ENCODE measurements around the gene PARD6B. TPM values are rescaled to one million over a fixed set of nuclear protein-coding genes. Genes with fewer than 3 reads are reported as not detected.
A peak's percentile ranks its signal among the peaks of the same experiment; 100 is the strongest.

PARD6B gene
- total and polyA plus RNA-seq, 2 of the 13 experiments (the other 11 are each of a cell fraction or from before 2014, with no cell fraction given): 6.9 to 22.2 TPM

GRCh38 chr20:50735813-50736212 lies 4.4 kb downstream of the PARD6B start (continued):
- TF ChIP-seq ARID5B (CRISPR knock-in tag; IDR thresholded peaks at IDR 0.05): peak; percentile 15; the same call in 1 of the 2 replicates

- no peak for FAIRE-seq
- Histone ChIP-seq H3K4me3 (replicated peaks in 1 of 3; ENCODE audit: insufficient read depth in 1 of 3, low read depth in 2 of 3, low read length in 3 of 3) (no peak overlapping the region), H3K9me3 (ENCODE audit: low read length) (no peaks in the 10 kb centered on the region), H3K27ac (ENCODE audit: extremely low read length, insufficient read depth, low read length) (no peak overlapping the region), H3K9ac (ENCODE audit: insufficient read depth, low read depth, low read length) (no peak overlapping the region), H3K27me3 (ENCODE audit: control insufficient read depth in 1 of 2, insufficient read depth in 2 of 2, low read length in 2 of 2) (no peaks in the 10 kb centered on the region; a peak in 1 of 5 replicates), H4K20me1 (ENCODE audit: insufficient read depth, low read length) (peaks cover 16% of the 10 kb centered on the region), H3K4me1 (ENCODE audit: insufficient read depth, low read length) (peaks cover 98% of the 10 kb centered on the region), H3K79me2 (ENCODE audit: insufficient read depth, low read length) (peaks cover 87% of the 10 kb centered on the region), H3K4me2 (ENCODE audit: low read depth, low read length) (no peak overlapping the region), H3K36me3 (replicated peaks in 1 of 2; ENCODE audit: control insufficient read depth in 1 of 2, insufficient read depth in 2 of 2, low read length in 2 of 2) (peaks cover 3 to 19% of the 10 kb centered on the region in 2 experiments), H2AFZ (ENCODE audit: low read length) (no peak overlapping the region)
- no peak; the same call in 2 of the 3 replicates for ATAC-seq
- TF ChIP-seq ZNF451 (CRISPR knock-in tag; IDR thresholded peaks at IDR 0.05) (no peak), ZHX2 (IDR thresholded peaks at IDR 0.05; ENCODE audit: low read depth) (no peak), ZHX2 (CRISPR knock-in tag; IDR thresholded peaks at IDR 0.05; ENCODE audit: borderline replicate concordance) (no peak), ARNT2 (CRISPR knock-in tag; IDR thresholded peaks at IDR 0.05; ENCODE audit: low read depth) (no peak), TBX3 (IDR thresholded peaks at IDR 0.05; ENCODE audit: borderline replicate concordance) (no peak), FOXC1 (CRISPR knock-in tag; IDR thresholded peaks at IDR 0.05; ENCODE audit: borderline replicate concordance) (no peak), ZSCAN31 (CRISPR knock-in tag; IDR thresholded peaks at IDR 0.05; ENCODE audit: low read depth) (no peak), ZBTB1 (CRISPR knock-in tag; IDR thresholded peaks at IDR 0.05; ENCODE audit: borderline replicate concordance) (no peak), GTF3A (CRISPR knock-in tag; conservative IDR thresholded peaks at IDR 0.05) (no peak), TOE1 (CRISPR knock-in tag; IDR thresholded peaks at IDR 0.05) (no peak)
- WGBS (ENCODE audit: low lambda C conversion rate): 90% methylated on average over 4 of the region's 4 CpGs
- no TSS peak for BruUV-seq (replicated peaks)
- POLR2A ChIA-PET: interaction anchor here (1.2 kb wide), 1 partner anchor 9 kb away, joined by 3 read pairs; no protein-coding TSS in a partner anchor
- in situ Hi-C loops (cut with HindIII; ENCODE audit: extremely low pct_ligation_motif_present, low pct_unique_long_range_greater_than_20kb): loop anchor here (25.0 kb wide), 1 partner anchor 100 kb away; no protein-coding TSS in a partner anchor
- CTCF ChIA-PET (ENCODE audit: low intra/inter-chr PET ratio, low total read pairs): no interaction called here
- no peak for DNase-seq (ENCODE audit: low spot score)
- intact Hi-C loops (cut with micrococcal nuclease; ENCODE audit: unreplicated experiment): no loop called here
Observed at GRCh38 chr20:50737352-50737751, 6.0 kb downstream of the PARD6B start.

Measured in HepG2 (cell line).